ENCODE results near the gene OR1E2.
"Not testable (repeated sequence)": the region's sequence is repeated elsewhere in the genome, so short reads cannot be mapped to it uniquely, and the experiment has no call there.

The OR1E2 gene
- total RNA-seq = 0 reads per million in 3 donors

- Histone ChIP-seq H3K4me1 (ENCODE audit: control insufficient read depth, insufficient read depth, low read length, poor library complexity, severe bottlenecking) (no peaks in the 10 kb centered on the region), H3K36me3 (ENCODE audit: control insufficient read depth, insufficient read depth, low read length) (no peaks in the 10 kb centered on the region), H3K9me3 (ENCODE audit: control insufficient read depth, low read length) (no peaks in the 10 kb centered on the region), H3K4me3 (ENCODE audit: insufficient read depth, low read depth, low read length, poor library complexity, severe bottlenecking) (no peak within 1 kb of the TSS), H3K27ac (ENCODE audit: insufficient read depth, low read length, poor library complexity, severe bottlenecking) (no peak within 1 kb of the TSS), H3K27me3 (replicated peaks; ENCODE audit: control insufficient read depth, insufficient read depth, low read length, poor library complexity, severe bottlenecking) (no peaks in the 10 kb centered on the region)
- DNase-seq = no peak
Measured at GRCh38 chr17:3433741-3434140, at the start of gene OR1E2. OR1E2 (minus strand) TSS chr17:3433841; CDS start chr17:3433841, 0 bp downstream.

GRCh38 chr17:3482852-3483251, 49.2 kb upstream of the OR1E2 start:
- no peaks in the 10 kb centered on the region for H3K27me3 ChIP-seq (replicated peaks; ENCODE audit: control insufficient read depth, insufficient read depth, low read length, poor library complexity, severe bottlenecking)
- H3K4me3 ChIP-seq (ENCODE audit: insufficient read depth, low read depth, low read length, poor library complexity, severe bottlenecking) = no peak overlapping the region
- H3K4me1 ChIP-seq (ENCODE audit: control insufficient read depth, insufficient read depth, low read length, poor library complexity, severe bottlenecking) = no peaks in the 10 kb centered on the region
- H3K27ac ChIP-seq (ENCODE audit: insufficient read depth, low read length, poor library complexity, severe bottlenecking) = no peak overlapping the region
- H3K9me3 ChIP-seq (ENCODE audit: control insufficient read depth, low read length) = no peaks in the 10 kb centered on the region
- no peaks in the 10 kb centered on the region for H3K36me3 ChIP-seq (ENCODE audit: control insufficient read depth, insufficient read depth, low read length)
- DNase-seq = no peak

DNA sequence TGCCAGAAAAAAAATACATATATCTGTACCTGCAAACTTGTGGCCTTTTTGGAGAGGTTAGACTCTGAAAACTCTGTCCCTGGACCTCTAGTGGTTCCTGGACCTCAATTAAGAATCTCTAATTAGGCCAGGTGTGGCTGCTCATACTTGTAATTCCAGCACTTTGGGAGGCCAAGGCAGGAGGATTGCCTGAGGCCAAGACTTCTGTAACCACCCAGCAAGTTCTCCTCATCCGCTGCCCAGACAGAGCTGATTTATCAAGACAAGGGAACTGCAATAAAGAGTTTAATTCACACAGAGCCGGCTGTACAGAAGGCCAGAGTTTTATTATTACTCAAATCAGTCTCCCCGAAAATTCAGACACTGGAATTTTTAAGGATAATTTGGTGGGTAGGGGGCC, 46.3 kb upstream of the OR1E2 start:
- no peaks in the 10 kb centered on the region for H3K4me1 ChIP-seq (ENCODE audit: control insufficient read depth, insufficient read depth, low read length, poor library complexity, severe bottlenecking)
- H3K27ac ChIP-seq (ENCODE audit: insufficient read depth, low read length, poor library complexity, severe bottlenecking) = no peak overlapping the region
- no peaks in the 10 kb centered on the region for H3K27me3 ChIP-seq (replicated peaks; ENCODE audit: control insufficient read depth, insufficient read depth, low read length, poor library complexity, severe bottlenecking)
- no peaks in the 10 kb centered on the region for H3K9me3 ChIP-seq (ENCODE audit: control insufficient read depth, low read length)
- DNase-seq = no peak
- no peak overlapping the region for H3K4me3 ChIP-seq (ENCODE audit: insufficient read depth, low read depth, low read length, poor library complexity, severe bottlenecking)
- H3K36me3 ChIP-seq (ENCODE audit: control insufficient read depth, insufficient read depth, low read length) = no peaks in the 10 kb centered on the region

DNA sequence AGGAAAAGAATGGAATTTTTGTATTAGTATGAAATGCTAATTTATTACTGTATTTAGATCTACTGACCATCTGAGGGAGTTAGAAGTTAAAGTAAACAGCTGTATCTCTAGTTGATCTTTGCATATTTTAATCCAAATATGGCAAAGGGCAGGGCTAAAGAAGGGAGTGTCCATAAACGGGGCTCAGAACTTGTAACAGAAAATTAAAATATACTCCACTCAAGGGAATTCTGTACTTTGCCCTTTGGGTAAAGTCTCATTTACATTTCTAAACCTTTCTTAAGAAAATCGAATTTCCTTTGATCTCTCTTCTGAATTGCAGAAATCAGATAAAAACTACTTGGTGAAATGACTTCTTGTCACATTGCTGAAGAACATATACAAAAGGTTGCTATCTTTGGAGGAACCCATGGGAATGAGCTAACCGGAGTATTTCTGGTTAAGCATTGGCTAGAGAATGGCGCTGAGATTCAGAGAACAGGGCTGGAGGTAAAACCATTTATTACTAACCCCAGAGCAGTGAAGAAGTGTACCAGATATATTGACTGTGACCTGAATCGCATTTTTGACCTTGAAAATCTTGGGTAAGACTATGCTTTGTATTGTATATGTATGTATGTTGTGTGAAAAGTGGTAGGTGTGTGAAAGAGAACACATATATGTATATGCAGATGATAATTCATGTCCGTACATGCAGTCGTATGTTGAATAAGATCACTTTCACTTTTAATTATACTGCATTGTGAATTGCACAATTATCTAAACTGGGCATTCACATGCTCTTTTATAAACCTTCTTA, 42.4 kb upstream of the OR1E2 start, which contains the start of gene ASPA:
ASPA (plus strand) TSS at position 186 of the 799 bp plus-strand sequence; CDS start at position 349, 163 bp downstream.
- no peak for DNase-seq
- Histone ChIP-seq H3K36me3 (ENCODE audit: control insufficient read depth, insufficient read depth, low read length) (no peaks in the 10 kb centered on the region), H3K27me3 (replicated peaks; ENCODE audit: control insufficient read depth, insufficient read depth, low read length, poor library complexity, severe bottlenecking) (no peaks in the 10 kb centered on the region), H3K9me3 (ENCODE audit: control insufficient read depth, low read length) (no peaks in the 10 kb centered on the region), H3K4me1 (ENCODE audit: control insufficient read depth, insufficient read depth, low read length, poor library complexity, severe bottlenecking) (no peaks in the 10 kb centered on the region), H3K4me3 (ENCODE audit: insufficient read depth, low read depth, low read length, poor library complexity, severe bottlenecking) (no peak within 1 kb of the TSS), H3K27ac (ENCODE audit: insufficient read depth, low read length, poor library complexity, severe bottlenecking) (no peak within 1 kb of the TSS)

DNA sequence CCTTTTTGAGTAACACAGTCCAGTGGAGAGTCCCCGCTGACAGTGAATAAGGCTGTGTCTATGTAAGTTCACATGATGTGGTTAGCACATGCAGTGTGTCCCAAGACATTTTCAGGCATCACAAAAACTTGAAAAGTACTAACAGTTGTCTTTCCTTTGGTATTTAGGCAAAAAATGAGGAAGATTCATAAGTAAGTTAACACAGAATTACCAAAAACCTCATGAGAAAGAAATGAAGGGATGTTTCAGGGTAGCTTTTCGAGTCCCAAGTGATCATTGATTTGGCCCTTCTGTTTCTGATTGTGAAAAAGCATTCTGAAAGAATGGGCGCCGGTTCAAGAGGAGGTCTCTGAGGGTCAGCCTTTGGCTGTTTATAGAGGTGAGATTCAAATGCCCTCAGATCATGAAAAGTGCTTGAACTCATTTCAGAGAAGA, 41.6 kb upstream of the OR1E2 start:
- Histone ChIP-seq H3K9me3 (ENCODE audit: control insufficient read depth, low read length) (no peaks in the 10 kb centered on the region), H3K4me3 (ENCODE audit: insufficient read depth, low read depth, low read length, poor library complexity, severe bottlenecking) (no peak overlapping the region), H3K4me1 (ENCODE audit: control insufficient read depth, insufficient read depth, low read length, poor library complexity, severe bottlenecking) (no peaks in the 10 kb centered on the region), H3K27ac (ENCODE audit: insufficient read depth, low read length, poor library complexity, severe bottlenecking) (no peak overlapping the region), H3K36me3 (ENCODE audit: control insufficient read depth, insufficient read depth, low read length) (no peaks in the 10 kb centered on the region), H3K27me3 (replicated peaks; ENCODE audit: control insufficient read depth, insufficient read depth, low read length, poor library complexity, severe bottlenecking) (no peaks in the 10 kb centered on the region)
- no peak for DNase-seq

- Histone ChIP-seq H3K9me3 (ENCODE audit: control insufficient read depth, low read length) (no peaks in the 10 kb centered on the region), H3K27ac (ENCODE audit: insufficient read depth, low read length, poor library complexity, severe bottlenecking) (no peak overlapping the region), H3K36me3 (ENCODE audit: control insufficient read depth, insufficient read depth, low read length) (no peaks in the 10 kb centered on the region), H3K4me1 (ENCODE audit: control insufficient read depth, insufficient read depth, low read length, poor library complexity, severe bottlenecking) (no peaks in the 10 kb centered on the region), H3K4me3 (ENCODE audit: insufficient read depth, low read depth, low read length, poor library complexity, severe bottlenecking) (no peak overlapping the region), H3K27me3 (replicated peaks; ENCODE audit: control insufficient read depth, insufficient read depth, low read length, poor library complexity, severe bottlenecking) (no peaks in the 10 kb centered on the region)
- DNase-seq = no peak
Measured at GRCh38 chr17:3474212-3474611, 40.6 kb upstream of the OR1E2 start.

GRCh38 chr17:3472137-3472536, 38.5 kb upstream of the OR1E2 start:
- no peak for DNase-seq
- H3K27ac ChIP-seq (ENCODE audit: insufficient read depth, low read length, poor library complexity, severe bottlenecking) = no peak overlapping the region
- H3K4me3 ChIP-seq (ENCODE audit: insufficient read depth, low read depth, low read length, poor library complexity, severe bottlenecking) = no peak overlapping the region
- H3K36me3 ChIP-seq (ENCODE audit: control insufficient read depth, insufficient read depth, low read length) = no peaks in the 10 kb centered on the region
- H3K4me1 ChIP-seq (ENCODE audit: control insufficient read depth, insufficient read depth, low read length, poor library complexity, severe bottlenecking) = no peaks in the 10 kb centered on the region
- no peaks in the 10 kb centered on the region for H3K9me3 ChIP-seq (ENCODE audit: control insufficient read depth, low read length)
- H3K27me3 ChIP-seq (replicated peaks; ENCODE audit: control insufficient read depth, insufficient read depth, low read length, poor library complexity, severe bottlenecking) = no peaks in the 10 kb centered on the region

GRCh38 chr17:3471599-3471998, 38.0 kb upstream of the OR1E2 start, which contains the start of gene SPATA22:
SPATA22 (minus strand) TSS chr17:3471819; CDS start chr17:3469325, 2,494 bp downstream.
- no peak for DNase-seq
- no peaks in the 10 kb centered on the region for H3K9me3 ChIP-seq (ENCODE audit: control insufficient read depth, low read length)
- no peak within 1 kb of the TSS for H3K4me3 ChIP-seq (ENCODE audit: insufficient read depth, low read depth, low read length, poor library complexity, severe bottlenecking)
- H3K36me3 ChIP-seq (ENCODE audit: control insufficient read depth, insufficient read depth, low read length) = no peaks in the 10 kb centered on the region
- H3K27me3 ChIP-seq (replicated peaks; ENCODE audit: control insufficient read depth, insufficient read depth, low read length, poor library complexity, severe bottlenecking) = no peaks in the 10 kb centered on the region
- no peak within 1 kb of the TSS for H3K27ac ChIP-seq (ENCODE audit: insufficient read depth, low read length, poor library complexity, severe bottlenecking)
- H3K4me1 ChIP-seq (ENCODE audit: control insufficient read depth, insufficient read depth, low read length, poor library complexity, severe bottlenecking) = no peaks in the 10 kb centered on the region

DNA sequence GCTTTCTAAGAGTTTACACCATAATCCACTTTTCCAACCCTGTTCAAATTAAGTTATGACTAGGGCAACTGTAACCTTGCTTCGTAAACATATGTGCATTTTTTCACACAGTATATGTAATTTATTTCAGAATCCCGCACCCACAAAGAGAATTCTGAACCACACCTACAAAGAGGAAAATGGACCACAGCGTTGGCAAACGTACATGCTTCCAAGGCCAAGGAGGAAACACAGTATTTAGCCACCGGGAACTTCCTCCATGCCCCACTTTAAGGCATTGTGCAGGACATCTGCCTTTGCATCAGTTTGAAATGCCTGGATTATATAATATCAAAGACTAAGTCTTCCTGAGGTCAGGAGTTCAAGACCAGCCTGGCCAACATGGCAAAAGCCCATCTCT, 35.9 kb upstream of the OR1E2 start:
- DNase-seq = no peak
- Histone ChIP-seq H3K4me3 (ENCODE audit: insufficient read depth, low read depth, low read length, poor library complexity, severe bottlenecking) (no peak overlapping the region), H3K27ac (ENCODE audit: insufficient read depth, low read length, poor library complexity, severe bottlenecking) (no peak overlapping the region), H3K9me3 (ENCODE audit: control insufficient read depth, low read length) (no peaks in the 10 kb centered on the region), H3K27me3 (replicated peaks; ENCODE audit: control insufficient read depth, insufficient read depth, low read length, poor library complexity, severe bottlenecking) (no peaks in the 10 kb centered on the region), H3K4me1 (ENCODE audit: control insufficient read depth, insufficient read depth, low read length, poor library complexity, severe bottlenecking) (no peaks in the 10 kb centered on the region), H3K36me3 (ENCODE audit: control insufficient read depth, insufficient read depth, low read length) (no peaks in the 10 kb centered on the region)

DNA sequence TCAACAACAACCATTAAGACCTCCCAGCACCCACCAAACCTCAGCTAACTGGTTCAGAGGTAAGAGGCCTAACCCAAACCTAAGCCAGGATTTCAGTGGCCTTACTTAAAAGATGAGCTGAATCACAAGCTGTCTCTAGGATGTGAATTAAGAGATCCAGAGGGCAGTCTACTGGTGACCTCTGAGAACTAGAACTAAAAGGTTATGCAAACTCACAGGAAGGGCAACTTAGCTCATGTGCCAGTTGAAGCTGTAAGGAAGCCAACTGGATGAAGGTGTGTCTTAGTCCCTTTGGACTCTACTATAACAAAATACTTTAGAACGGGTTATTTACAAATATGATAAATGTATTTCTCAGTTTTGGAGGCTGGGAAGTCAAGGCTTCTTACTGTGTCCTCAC, 32.7 kb upstream of the OR1E2 start:
- DNase-seq; H3K27me3 ChIP-seq (replicated peaks; ENCODE audit: control insufficient read depth, insufficient read depth, low read length, poor library complexity, severe bottlenecking); H3K4me1 ChIP-seq (ENCODE audit: control insufficient read depth, insufficient read depth, low read length, poor library complexity, severe bottlenecking); H3K9me3 ChIP-seq (ENCODE audit: control insufficient read depth, low read length); H3K27ac ChIP-seq (ENCODE audit: insufficient read depth, low read length, poor library complexity, severe bottlenecking); H3K4me3 ChIP-seq (ENCODE audit: insufficient read depth, low read depth, low read length, poor library complexity, severe bottlenecking); H3K36me3 ChIP-seq (ENCODE audit: control insufficient read depth, insufficient read depth, low read length): not testable (repeated sequence)
